Activated CD4-positive, alpha-beta T cell treated with anti-CD3 and anti-CD28 coated beads for 36 hours (primary cell): Measurements from ENCODE around the gene PCDHB6. TPM values are rescaled to one million over a fixed set of nuclear protein-coding genes. Genes with fewer than 3 reads are reported as not detected.
A peak's percentile ranks its signal among the peaks of the same experiment; 100 is the strongest.
"Not testable (repeated sequence)": the region's sequence is repeated elsewhere in the genome, so short reads cannot be mapped to it uniquely, and the experiment has no call there.

Experiments
- ATAC-seq: fragments of 200-7000 bp; cut with Tn5 transposase; one replicate; pipeline ENCODE4 v1.10.0; 2021; ENCODE audit warnings: mild to moderate bottlenecking, moderate library complexity
- CTCF ChIA-PET: fragments of 350-600 bp; sonication (Branson Sonifier 250); formaldehyde crosslinking; loops from one replicate; lab custom pipeline; 2021; ENCODE audit warnings: antibody characterized with exemption; lab: Charles Lee
- POLR2A ChIA-PET: fragments of 350-600 bp; sonication (Branson Sonifier 250); formaldehyde crosslinking; loops from one replicate; lab custom pipeline; 2021; ENCODE audit warnings: antibody characterized with exemption, inconsistent platforms; lab: Charles Lee
- DNase-seq: peaks from one replicate; pipeline ENCODE4 v3.0.0-alpha.2; 2020
- H3K27ac Mint-ChIP-seq: one replicate; pipeline ENCODE4 v1.8.0; 2021; ENCODE audit warnings: mixed read lengths
- H3K27me3 Mint-ChIP-seq: one replicate; pipeline ENCODE4 v1.8.0; 2021; ENCODE audit warnings: mixed read lengths
- H3K36me3 Mint-ChIP-seq: one replicate; pipeline ENCODE4 v1.8.0; 2021; ENCODE audit warnings: low read depth, mixed read lengths
- H3K4me1 Mint-ChIP-seq: one replicate; pipeline ENCODE4 v1.8.0; 2021; ENCODE audit warnings: mixed read lengths
- H3K4me3 Mint-ChIP-seq: one replicate; pipeline ENCODE4 v1.8.0; 2021; ENCODE audit warnings: mild to moderate bottlenecking, moderate library complexity, mixed read lengths
- H3K9me3 Mint-ChIP-seq: one replicate; pipeline ENCODE4 v1.8.0; 2021; ENCODE audit warnings: low read depth, mixed read lengths
- intact Hi-C, 2 experiments: fragments of 100-400 bp; cut with DNase I in 1 of 2; cut with micrococcal nuclease in 1 of 2; formaldehyde crosslinking; loops; one replicate each; pipeline versions ENCODE4 v1.14.2 to v1.15.1; 2022 to 2024; cut with DNase I, micrococcal nuclease
- total RNA-seq, 2 experiments: library from RNA; stranded (reverse); gene quantifications; one replicate each; pipeline ENCODE4 v1.2.3, GENCODE V29; 2021

The PCDHB6 gene
- total RNA-seq, 2 experiments from 2014 or later = not detected

GRCh38 chr5:141135030-141135717, 14.7 kb upstream of the PCDHB6 start, which contains the start of gene PCDHB5:
TSS of gene PCDHB5 (plus strand) at chr5:141135206. CDS start at chr5:141135435, 229 bp downstream.
- ChIA-PET POLR2A (no interaction called here), CTCF (interaction anchor here (0.6 to 1.1 kb wide), 4 partner anchors 13 to 235 kb away, joined by 3 to 4 read pairs (median 3); partner anchors contain the start of genes PCDHB4 and PCDHGB3)
- ATAC-seq (no peak), DNase-seq (peak; percentile 38)
- H3K27ac Mint-ChIP-seq = no peak within 1 kb of the TSS
- intact Hi-C loops = no loop called here
- H3K9me3 Mint-ChIP-seq = peaks cover 28% of the 10 kb centered on the region
- H3K27me3 Mint-ChIP-seq = peaks cover 32% of the 10 kb centered on the region
- H3K36me3 Mint-ChIP-seq = peaks cover 11% of the 10 kb centered on the region
- H3K4me1 Mint-ChIP-seq = peaks cover 9% of the 10 kb centered on the region
- H3K4me3 Mint-ChIP-seq = peak within 1 kb of the TSS; percentile 11

- no peak overlapping the region for H3K27ac Mint-ChIP-seq
- H3K27me3 Mint-ChIP-seq = peaks cover 29% of the 10 kb centered on the region
- ChIA-PET CTCF (interaction anchor here (0.6 to 1.1 kb wide), 4 partner anchors 14 to 234 kb away, joined by 3 to 4 read pairs (median 3); partner anchors contain the start of genes PCDHB4 and PCDHGB3), POLR2A (no interaction called here)
- DNase-seq = no peak
- intact Hi-C loops = no loop called here
- peaks cover 9% of the 10 kb centered on the region for H3K4me1 Mint-ChIP-seq
- ATAC-seq = no peak
- H3K9me3 Mint-ChIP-seq = peaks cover 28% of the 10 kb centered on the region
- H3K4me3 Mint-ChIP-seq = no peak overlapping the region
- H3K36me3 Mint-ChIP-seq = peaks cover 11% of the 10 kb centered on the region
These were observed 14.1 kb upstream of the PCDHB6 start for GRCh38 chr5:141135718-141136266.

- DNase-seq, H3K27ac Mint-ChIP-seq, intact Hi-C loops, H3K4me3 Mint-ChIP-seq, ATAC-seq, CTCF ChIA-PET, POLR2A ChIA-PET, H3K4me1 Mint-ChIP-seq: not testable (repeated sequence)
- Mint-ChIP-seq H3K9me3 (peaks cover 28% of the 10 kb centered on the region), H3K27me3 (peaks cover 34% of the 10 kb centered on the region), H3K36me3 (peaks cover 11% of the 10 kb centered on the region)
These were observed 12.5 kb upstream of the PCDHB6 start for GRCh38 chr5:141137346-141137745.

GRCh38 chr5:141150224-141150992, 551 bp downstream of the PCDHB6 start:
- no peak for DNase-seq

GRCh38 chr5:141150993-141151325, 1.1 kb downstream of the PCDHB6 start:
- H3K27me3 Mint-ChIP-seq = peaks cover 43% of the 10 kb centered on the region
- ATAC-seq = no peak
- intact Hi-C loops = no loop called here
- peaks cover 12% of the 10 kb centered on the region for H3K36me3 Mint-ChIP-seq
- CTCF ChIA-PET = interaction anchor here (0.8 kb wide), 1 partner anchor 26 kb away, joined by 3 read pairs; no protein-coding TSS in a partner anchor
- DNase-seq = no peak
- peaks cover 4% of the 10 kb centered on the region for H3K4me1 Mint-ChIP-seq
- POLR2A ChIA-PET = interaction anchor here (0.8 kb wide), 1 partner anchor 305 kb away, joined by 3 read pairs; no protein-coding TSS in a partner anchor
- no peak overlapping the region for H3K27ac Mint-ChIP-seq
- peaks cover 21% of the 10 kb centered on the region for H3K9me3 Mint-ChIP-seq
- H3K4me3 Mint-ChIP-seq = no peak overlapping the region

More at GRCh38 chr5:141150224-141150992, 551 bp downstream of the PCDHB6 start:
- Mint-ChIP-seq H3K36me3 (peaks cover 12% of the 10 kb centered on the region), H3K9me3 (peaks cover 21% of the 10 kb centered on the region), H3K4me1 (peaks cover 4% of the 10 kb centered on the region), H3K4me3 (no peak overlapping the region), H3K27me3 (peaks cover 39% of the 10 kb centered on the region), H3K27ac (no peak overlapping the region)
- POLR2A ChIA-PET = interaction anchor here (0.8 kb wide), 1 partner anchor 305 kb away, joined by 3 read pairs; no protein-coding TSS in a partner anchor
- CTCF ChIA-PET = interaction anchor here (0.7 to 1.3 kb wide), 3 partner anchors 25 to 407 kb away, joined by 3 read pairs; no protein-coding TSS in a partner anchor
- intact Hi-C loops = no loop called here
- ATAC-seq = no peak

- intact Hi-C loops, CTCF ChIA-PET, H3K27ac Mint-ChIP-seq, ATAC-seq, DNase-seq, H3K4me3 Mint-ChIP-seq, H3K4me1 Mint-ChIP-seq, POLR2A ChIA-PET: not testable (repeated sequence)
- peaks cover 21% of the 10 kb centered on the region for H3K9me3 Mint-ChIP-seq
- H3K27me3 Mint-ChIP-seq = peaks cover 48% of the 10 kb centered on the region
- H3K36me3 Mint-ChIP-seq = peaks cover 17% of the 10 kb centered on the region
These were observed 1.8 kb downstream of the PCDHB6 start for GRCh38 chr5:141151632-141152031.

- intact Hi-C loops, H3K27ac Mint-ChIP-seq, POLR2A ChIA-PET, DNase-seq, H3K4me3 Mint-ChIP-seq, ATAC-seq, H3K4me1 Mint-ChIP-seq: not testable (repeated sequence)
- Mint-ChIP-seq H3K36me3 (peaks cover 18% of the 10 kb centered on the region), H3K27me3 (peaks cover 53% of the 10 kb centered on the region), H3K9me3 (peaks cover 21% of the 10 kb centered on the region)
- CTCF ChIA-PET = interaction anchor here (0.7 kb wide), 1 partner anchor 390 kb away, joined by 3 read pairs; no protein-coding TSS in a partner anchor
These were observed 2.2 kb downstream of the PCDHB6 start for GRCh38 chr5:141152096-141152495.

- Mint-ChIP-seq H3K27ac (no peak overlapping the region), H3K9me3 (peaks cover 17% of the 10 kb centered on the region), H3K4me1 (no peaks in the 10 kb centered on the region), H3K27me3 (peaks cover 49% of the 10 kb centered on the region), H3K36me3 (peaks cover 14% of the 10 kb centered on the region), H3K4me3 (no peak overlapping the region)
- intact Hi-C loops = no loop called here
- ChIA-PET CTCF (interaction anchor here (0.6 to 1.5 kb wide), 4 partner anchors 79 to 1205 kb away, joined by 3 to 5 read pairs (median 3); no protein-coding TSS in a partner anchor), POLR2A (no interaction called here)
- no peak for DNase-seq
- ATAC-seq = no peak
These were observed 5.9 kb downstream of the PCDHB6 start for GRCh38 chr5:141155540-141156374.

- DNase-seq, H3K36me3 Mint-ChIP-seq, ATAC-seq, H3K4me3 Mint-ChIP-seq, CTCF ChIA-PET, H3K4me1 Mint-ChIP-seq, intact Hi-C loops, H3K27ac Mint-ChIP-seq, POLR2A ChIA-PET: not testable (repeated sequence)
- Mint-ChIP-seq H3K9me3 (peaks cover 11% of the 10 kb centered on the region), H3K27me3 (peaks cover 40% of the 10 kb centered on the region)
These were observed 7.5 kb downstream of the PCDHB6 start for GRCh38 chr5:141157356-141157755.

- H3K27me3 Mint-ChIP-seq = peaks cover 37% of the 10 kb centered on the region
- H3K36me3 Mint-ChIP-seq, H3K4me3 Mint-ChIP-seq, POLR2A ChIA-PET, DNase-seq, H3K9me3 Mint-ChIP-seq, ATAC-seq, H3K4me1 Mint-ChIP-seq, intact Hi-C loops, H3K27ac Mint-ChIP-seq: not testable (repeated sequence)
- CTCF ChIA-PET = interaction anchor here (0.6 kb wide), 1 partner anchor 100 kb away, joined by 3 read pairs; no protein-coding TSS in a partner anchor
These were observed 8.0 kb downstream of the PCDHB6 start for GRCh38 chr5:141157901-141158300.
